ENCODE data around the gene PDP2.

GRCh38 chr16:66850115-66850815 is 30.1 kb upstream of the PDP2 start:
- TF ChIP-seq ATF3 (CRISPR knock-in tag; conservative IDR thresholded peaks at IDR 0.05): no peak
- no peak for TF ChIP-seq E2F4 (CRISPR knock-in tag; IDR thresholded peaks at IDR 0.05; ENCODE audit: borderline replicate concordance, low read depth)
- TF ChIP-seq, protein P1, sequence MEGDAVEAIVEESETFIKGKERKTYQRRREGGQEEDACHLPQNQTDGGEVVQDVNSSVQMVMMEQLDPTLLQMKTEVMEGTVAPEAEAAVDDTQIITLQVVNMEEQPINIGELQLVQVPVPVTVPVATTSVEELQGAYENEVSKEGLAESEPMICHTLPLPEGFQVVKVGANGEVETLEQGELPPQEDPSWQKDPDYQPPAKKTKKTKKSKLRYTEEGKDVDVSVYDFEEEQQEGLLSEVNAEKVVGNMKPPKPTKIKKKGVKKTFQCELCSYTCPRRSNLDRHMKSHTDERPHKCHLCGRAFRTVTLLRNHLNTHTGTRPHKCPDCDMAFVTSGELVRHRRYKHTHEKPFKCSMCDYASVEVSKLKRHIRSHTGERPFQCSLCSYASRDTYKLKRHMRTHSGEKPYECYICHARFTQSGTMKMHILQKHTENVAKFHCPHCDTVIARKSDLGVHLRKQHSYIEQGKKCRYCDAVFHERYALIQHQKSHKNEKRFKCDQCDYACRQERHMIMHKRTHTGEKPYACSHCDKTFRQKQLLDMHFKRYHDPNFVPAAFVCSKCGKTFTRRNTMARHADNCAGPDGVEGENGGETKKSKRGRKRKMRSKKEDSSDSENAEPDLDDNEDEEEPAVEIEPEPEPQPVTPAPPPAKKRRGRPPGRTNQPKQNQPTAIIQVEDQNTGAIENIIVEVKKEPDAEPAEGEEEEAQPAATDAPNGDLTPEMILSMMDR (IDR thresholded peaks at IDR 0.05): no peak
- no peak for TF ChIP-seq HMGXB4 (CRISPR knock-in tag; IDR thresholded peaks at IDR 0.05)
- TF ChIP-seq, protein P2, sequence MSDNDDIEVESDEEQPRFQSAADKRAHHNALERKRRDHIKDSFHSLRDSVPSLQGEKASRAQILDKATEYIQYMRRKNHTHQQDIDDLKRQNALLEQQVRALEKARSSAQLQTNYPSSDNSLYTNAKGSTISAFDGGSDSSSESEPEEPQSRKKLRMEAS (CRISPR knock-in tag; IDR thresholded peaks at IDR 0.05): no peak
- no peak for TF ChIP-seq ESRRA (CRISPR knock-in tag; IDR thresholded peaks at IDR 0.05; ENCODE audit: borderline replicate concordance)
- no peak for TF ChIP-seq MYBL2 (CRISPR knock-in tag; IDR thresholded peaks at IDR 0.05)
- no peak for TF ChIP-seq ZNF121 (CRISPR knock-in tag; IDR thresholded peaks at IDR 0.05)

Data from WTC11 (cell line).